GM19452 (cell line): ENCODE data around the gene RPL27A.
"Not testable (repeated sequence)": the region's sequence is repeated elsewhere in the genome, so short reads cannot be mapped to it uniquely, and the experiment has no call there.

ENCODE experiments used
- ATAC-seq: cut with Tn5 transposase; IDR thresholded peaks from one replicate; pipeline ENCODE4 v1.9.1; 2021; ENCODE audit not compliant: unreplicated experiment

The RPL27A gene

GRCh38 chr11:8682303-8683114, at the start of gene RPL27A, which contains the start of gene TRIM66:
Gene RPL27A (plus strand): TSS chr11:8682792. CDS start chr11:8682814, 22 bp downstream.
Gene TRIM66 (minus strand): TSS chr11:8682665. CDS start chr11:8672274, 10,391 bp downstream.
- ATAC-seq = peak; percentile 97

GRCh38 chr11:8634498-8634897, 48.1 kb upstream of the RPL27A start:
- ATAC-seq = no peak

- ATAC-seq = no peak
These were observed 46.5 kb upstream of the RPL27A start for GRCh38 chr11:8636127-8636526.

- no peak for ATAC-seq
These were observed 44.3 kb upstream of the RPL27A start for GRCh38 chr11:8638300-8638699.

GRCh38 chr11:8639655-8640054, 42.9 kb upstream of the RPL27A start:
- ATAC-seq = no peak

GRCh38 chr11:8640267-8640906, 42.2 kb upstream of the RPL27A start:
- no peak for ATAC-seq

- ATAC-seq = no peak
These were observed 41.3 kb upstream of the RPL27A start for GRCh38 chr11:8641332-8641731.

- no peak for ATAC-seq
These were observed 40.3 kb upstream of the RPL27A start for GRCh38 chr11:8642196-8642841.

- ATAC-seq = no peak
These were observed 35.7 kb upstream of the RPL27A start for GRCh38 chr11:8646873-8647272.

- no peak for ATAC-seq
These were observed 33.2 kb upstream of the RPL27A start for GRCh38 chr11:8649361-8649760.

GRCh38 chr11:8650401-8650990, 32.1 kb upstream of the RPL27A start:
- no peak for ATAC-seq

GRCh38 chr11:8652140-8652539, 30.5 kb upstream of the RPL27A start:
- ATAC-seq = no peak

- ATAC-seq = no peak
These were observed 28.1 kb upstream of the RPL27A start for GRCh38 chr11:8654503-8654902.

- ATAC-seq = no peak
These were observed 26.3 kb upstream of the RPL27A start for GRCh38 chr11:8656291-8656690.

GRCh38 chr11:8658321-8659057, 24.1 kb upstream of the RPL27A start:
- no peak for ATAC-seq

- ATAC-seq = no peak
These were observed 21.4 kb upstream of the RPL27A start for GRCh38 chr11:8661001-8661795.

- ATAC-seq = no peak
These were observed 17.4 kb upstream of the RPL27A start for GRCh38 chr11:8665222-8665621.

GRCh38 chr11:8670081-8670480, 12.5 kb upstream of the RPL27A start:
- ATAC-seq = not testable (repeated sequence)

GRCh38 chr11:8671193-8671612, 11.4 kb upstream of the RPL27A start:
- no peak for ATAC-seq

GRCh38 chr11:8671651-8672062, 10.9 kb upstream of the RPL27A start:
- ATAC-seq = no peak
